MG63 (cell line): ENCODE data around the gene MOB3B. TPM values are rescaled to one million over a fixed set of nuclear protein-coding genes. Genes with fewer than 3 reads are reported as not detected.

Source experiments
- DNase-seq: peaks from one replicate; pipeline ENCODE4 v3.0.0-alpha.2; 2020
- H3K27me3 ChIP-seq: fragments of 250-450 bp; sonication (Bioruptor Pico); 2 replicates; pipeline ENCODE4 v1.5.1; 2020; ENCODE audit warnings: mild to moderate bottlenecking, moderate library complexity
- H3K36me3 ChIP-seq: fragments of 250-450 bp; sonication (Bioruptor Pico); 2 replicates; pipeline ENCODE4 v1.5.1; 2020; ENCODE audit warnings: mild to moderate bottlenecking, moderate library complexity
- H3K4me3 ChIP-seq: fragments of 250-450 bp; sonication (Bioruptor Pico); 2 replicates; pipeline ENCODE4 v1.5.1; 2020; ENCODE audit warnings: mild to moderate bottlenecking, moderate library complexity
- H3K9me3 ChIP-seq: fragments of 250-450 bp; sonication (Bioruptor Pico); 2 replicates; pipeline ENCODE4 v1.5.1; 2020; ENCODE audit warnings: mild to moderate bottlenecking, moderate library complexity
- total RNA-seq: library from RNA; depleted of rRNA; stranded (reverse); fragments of >200 nt; shearing (Covaris generic); gene quantifications from 2 replicates; pipeline ENCODE4 v1.2.3, GENCODE V29; 2014; ENCODE audit warnings: low replicate concordance

The MOB3B gene
- total RNA-seq, 1 experiment from 2014 or later: not detected

DNA sequence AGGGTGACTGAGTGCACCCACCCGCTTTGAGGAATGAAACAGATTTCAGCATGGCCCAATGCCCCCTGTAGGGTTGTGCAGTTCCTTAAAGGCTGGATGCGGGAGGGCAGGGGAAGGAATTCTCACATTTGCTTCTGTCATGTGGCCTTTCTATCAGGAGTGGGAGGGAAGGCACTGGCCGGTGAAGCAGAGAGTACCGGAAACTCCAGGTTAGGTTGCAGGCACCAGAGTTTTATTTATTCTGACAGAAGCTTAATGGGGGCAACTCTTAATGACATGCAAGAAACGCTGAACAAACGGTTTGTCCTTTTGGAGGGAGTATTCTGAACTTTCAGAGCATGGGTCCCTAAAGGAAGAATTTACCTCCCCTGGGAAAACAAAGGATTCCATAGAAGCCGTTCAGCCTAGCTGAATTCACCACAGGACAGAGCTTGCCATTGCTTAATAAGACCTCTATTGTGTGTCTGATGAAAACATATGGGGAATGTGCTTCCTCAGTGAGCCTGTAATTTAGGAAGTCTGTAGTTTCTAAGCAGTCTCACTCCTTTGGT is 188.6 kb downstream of the MOB3B start:
- H3K27me3 ChIP-seq: no peaks in the 10 kb centered on the region
- H3K36me3 ChIP-seq: no peaks in the 10 kb centered on the region
- no peak for DNase-seq
- no peaks in the 10 kb centered on the region for H3K9me3 ChIP-seq
- H3K4me3 ChIP-seq: no peak overlapping the region

DNA sequence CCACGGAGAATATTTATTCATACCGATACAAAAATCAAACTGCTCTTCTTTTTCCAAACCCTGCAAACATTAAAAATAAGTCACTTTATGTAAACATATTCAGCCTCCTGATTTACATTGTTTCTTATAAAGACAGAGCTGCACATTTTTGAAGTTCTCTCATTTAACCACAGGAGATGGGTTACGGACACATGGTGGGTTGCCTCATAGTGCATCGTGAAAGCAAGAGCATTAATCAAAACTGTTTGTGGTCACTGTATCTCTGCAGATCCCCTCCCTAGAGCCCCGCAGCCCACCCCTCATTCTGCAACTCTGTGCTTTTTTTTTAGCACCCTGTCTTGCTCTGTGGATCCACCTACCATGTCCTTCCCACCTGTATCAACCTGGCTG is 189.3 kb downstream of the MOB3B start:
- no peak for DNase-seq

DNA sequence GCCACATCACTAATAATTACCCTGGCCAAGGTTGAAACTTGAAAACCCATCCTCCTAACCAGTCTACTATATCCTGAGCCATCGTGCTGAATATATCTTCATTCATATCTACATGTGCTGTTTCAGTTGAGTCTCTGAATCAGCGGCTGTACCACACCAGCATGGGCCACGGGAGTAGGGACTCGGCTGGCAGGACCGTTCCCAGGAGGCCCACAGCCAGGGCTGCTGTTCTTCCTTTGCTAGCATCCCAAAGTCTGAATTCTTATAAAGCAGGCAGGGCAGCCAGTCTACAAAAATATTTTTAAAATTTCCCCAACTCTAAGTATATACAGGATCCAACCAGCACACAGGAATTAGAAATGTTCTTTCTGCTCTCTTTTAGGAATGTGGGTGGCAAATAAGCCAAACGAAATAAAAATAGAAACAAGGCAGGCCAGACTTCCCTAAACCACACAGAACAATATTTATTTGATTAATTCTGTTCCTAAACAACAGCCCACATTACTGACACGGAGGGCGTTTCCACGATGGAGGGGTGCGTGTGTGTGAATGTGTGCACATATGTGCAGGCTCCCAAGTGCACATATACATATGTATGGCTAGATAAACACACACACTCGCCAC is 189.8 kb downstream of the MOB3B start:
- Histone ChIP-seq H3K4me3 (no peak overlapping the region), H3K27me3 (no peaks in the 10 kb centered on the region), H3K36me3 (no peaks in the 10 kb centered on the region), H3K9me3 (no peaks in the 10 kb centered on the region)
- no peak for DNase-seq

More for the DNA sequence above, 189.3 kb downstream of the MOB3B start:
- Histone ChIP-seq H3K4me3 (no peak overlapping the region), H3K27me3 (no peaks in the 10 kb centered on the region), H3K36me3 (no peaks in the 10 kb centered on the region), H3K9me3 (no peaks in the 10 kb centered on the region)

DNA sequence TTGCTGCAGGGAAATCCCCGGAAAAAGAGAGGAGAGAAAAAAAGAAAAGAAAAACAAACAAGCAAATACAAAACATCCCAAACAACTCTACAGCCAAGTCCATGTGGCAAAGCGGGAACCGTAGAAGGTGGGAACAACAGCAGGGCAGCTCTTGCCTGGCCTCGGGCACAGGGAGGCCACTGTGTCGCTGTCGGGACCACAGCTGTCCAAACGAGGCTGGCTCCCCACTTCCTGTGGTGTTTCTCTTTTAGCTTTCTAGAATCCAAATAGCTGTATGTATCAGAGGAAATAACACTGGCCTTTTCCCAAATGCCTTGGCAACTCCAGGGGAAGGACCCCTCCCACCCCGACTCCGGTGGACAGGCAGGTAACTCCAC is 191.1 kb downstream of the MOB3B start:
- Histone ChIP-seq H3K36me3 (no peaks in the 10 kb centered on the region), H3K9me3 (no peaks in the 10 kb centered on the region), H3K27me3 (no peaks in the 10 kb centered on the region), H3K4me3 (no peak overlapping the region)
- no peak for DNase-seq

DNA sequence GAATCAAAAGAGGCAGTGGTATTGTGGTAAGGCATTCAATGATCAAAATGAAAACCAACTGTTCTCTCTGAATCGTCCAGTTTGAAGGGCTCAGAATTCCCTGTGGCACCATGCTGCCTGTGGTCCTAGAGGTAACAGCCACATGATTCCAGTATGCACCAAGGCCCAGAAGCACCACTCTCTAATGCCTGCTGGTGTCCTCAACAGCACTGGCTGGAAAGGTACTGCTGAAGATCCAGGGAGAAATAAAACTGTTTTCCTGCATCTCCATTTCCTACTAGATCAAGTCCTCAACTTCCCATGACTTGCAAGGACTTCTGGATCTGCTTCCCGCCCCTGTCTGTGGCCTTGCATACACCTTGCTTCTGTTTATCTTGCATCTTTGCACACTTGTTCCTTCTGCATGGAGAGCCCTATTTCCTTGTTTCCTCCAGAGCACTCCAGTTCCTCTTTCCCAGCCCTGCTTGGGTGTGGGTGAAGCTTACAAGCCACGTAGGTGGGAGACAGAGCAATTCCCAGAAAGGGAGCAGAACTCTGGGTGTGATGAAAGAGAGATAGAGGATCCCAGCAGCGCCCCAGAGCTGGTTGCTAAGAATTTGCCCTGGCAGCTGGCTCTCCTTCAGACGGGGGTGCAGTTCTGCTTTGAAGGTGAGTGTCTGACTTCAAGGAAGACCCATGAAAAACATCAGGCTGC is 191.6 kb downstream of the MOB3B start:
- no peak overlapping the region for H3K4me3 ChIP-seq
- H3K36me3 ChIP-seq: no peaks in the 10 kb centered on the region
- no peaks in the 10 kb centered on the region for H3K27me3 ChIP-seq
- H3K9me3 ChIP-seq: no peaks in the 10 kb centered on the region
- no peak for DNase-seq

DNA sequence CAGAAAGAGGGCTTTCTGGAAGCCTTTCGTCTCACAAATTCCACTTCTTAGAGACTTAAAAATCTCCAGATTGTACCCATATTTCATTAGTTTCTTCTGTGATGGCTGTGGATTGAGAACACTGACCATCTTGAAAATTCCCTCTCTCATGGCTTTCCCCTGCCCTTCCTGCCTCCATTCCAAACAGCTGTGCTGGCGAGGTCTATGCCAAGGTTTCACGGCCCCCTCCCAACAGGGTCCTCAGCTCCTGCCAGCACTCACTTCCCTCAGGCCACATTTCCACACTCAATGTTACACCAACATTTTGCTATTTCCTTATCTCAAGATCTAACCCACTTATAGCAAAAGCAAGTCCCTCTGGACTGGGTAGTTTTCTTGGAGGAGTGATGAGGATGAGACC is 192.4 kb downstream of the MOB3B start:
- Histone ChIP-seq H3K36me3 (no peaks in the 10 kb centered on the region), H3K27me3 (no peaks in the 10 kb centered on the region), H3K4me3 (no peak overlapping the region), H3K9me3 (no peaks in the 10 kb centered on the region)
- DNase-seq: no peak

DNA sequence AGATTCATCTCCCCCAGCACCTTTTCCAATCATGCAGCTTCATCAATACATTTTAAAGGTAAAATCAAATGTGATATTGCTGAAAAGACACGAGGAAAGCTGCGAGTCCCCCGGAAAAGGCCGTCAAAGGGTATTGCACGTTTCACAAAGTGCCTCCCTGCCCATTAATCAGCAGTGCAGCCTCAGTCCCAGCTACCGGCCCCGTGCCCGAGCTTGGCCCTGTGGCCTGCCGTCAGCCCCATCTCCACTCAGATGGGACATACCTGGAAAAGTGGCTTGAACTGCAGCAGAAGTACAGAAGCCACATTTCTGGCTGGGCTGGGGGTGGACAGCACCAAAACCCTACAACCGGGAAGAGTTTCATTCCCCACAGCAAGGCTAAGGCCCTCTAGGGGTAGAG is 192.8 kb downstream of the MOB3B start:
- H3K36me3 ChIP-seq: no peaks in the 10 kb centered on the region
- DNase-seq: no peak
- H3K9me3 ChIP-seq: no peaks in the 10 kb centered on the region
- H3K27me3 ChIP-seq: no peaks in the 10 kb centered on the region
- H3K4me3 ChIP-seq: no peak overlapping the region

DNA sequence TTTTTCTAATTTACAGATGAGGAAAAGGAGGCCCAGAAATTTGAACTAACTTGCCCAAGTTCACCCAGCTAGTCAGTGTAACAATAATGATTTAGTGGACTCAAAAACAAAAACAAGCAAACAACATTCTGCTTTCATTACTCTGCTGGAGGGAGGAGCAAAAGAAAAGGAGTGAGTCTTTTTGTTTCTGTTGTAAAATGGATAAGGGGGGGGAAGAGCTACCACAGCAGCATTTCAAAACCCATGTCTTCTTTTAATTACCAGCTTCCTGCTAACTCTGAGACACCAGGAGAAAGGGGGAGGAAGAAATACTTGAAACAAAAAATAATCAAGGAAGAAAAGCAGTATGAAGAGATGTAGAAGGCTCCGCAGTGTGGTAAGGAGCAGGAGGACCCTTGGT is 193.5 kb downstream of the MOB3B start:
- no peaks in the 10 kb centered on the region for H3K36me3 ChIP-seq
- no peaks in the 10 kb centered on the region for H3K9me3 ChIP-seq
- DNase-seq: no peak
- H3K27me3 ChIP-seq: no peaks in the 10 kb centered on the region
- H3K4me3 ChIP-seq: no peak overlapping the region

DNA sequence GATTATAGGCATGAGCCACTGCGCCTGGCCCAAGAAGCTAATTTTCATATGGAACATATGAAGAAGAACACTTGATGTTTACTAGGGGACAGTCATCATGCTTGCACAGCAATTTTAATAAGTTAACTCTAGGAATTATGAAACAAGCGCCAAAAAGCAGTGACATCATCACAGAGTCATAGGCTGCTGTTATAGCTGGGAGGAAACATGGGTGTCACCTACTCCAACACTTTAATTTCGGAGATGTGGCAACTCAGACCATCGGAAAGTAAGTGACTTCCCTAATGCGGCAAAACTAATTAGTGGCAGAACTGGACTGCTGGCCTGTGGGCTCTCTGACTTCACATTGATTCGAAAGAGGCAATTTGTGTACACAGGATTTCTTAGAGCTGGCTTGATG is 194.5 kb downstream of the MOB3B start:
- Histone ChIP-seq H3K4me3 (no peak overlapping the region), H3K27me3 (no peaks in the 10 kb centered on the region), H3K9me3 (no peaks in the 10 kb centered on the region), H3K36me3 (no peaks in the 10 kb centered on the region)
- DNase-seq: no peak

DNA sequence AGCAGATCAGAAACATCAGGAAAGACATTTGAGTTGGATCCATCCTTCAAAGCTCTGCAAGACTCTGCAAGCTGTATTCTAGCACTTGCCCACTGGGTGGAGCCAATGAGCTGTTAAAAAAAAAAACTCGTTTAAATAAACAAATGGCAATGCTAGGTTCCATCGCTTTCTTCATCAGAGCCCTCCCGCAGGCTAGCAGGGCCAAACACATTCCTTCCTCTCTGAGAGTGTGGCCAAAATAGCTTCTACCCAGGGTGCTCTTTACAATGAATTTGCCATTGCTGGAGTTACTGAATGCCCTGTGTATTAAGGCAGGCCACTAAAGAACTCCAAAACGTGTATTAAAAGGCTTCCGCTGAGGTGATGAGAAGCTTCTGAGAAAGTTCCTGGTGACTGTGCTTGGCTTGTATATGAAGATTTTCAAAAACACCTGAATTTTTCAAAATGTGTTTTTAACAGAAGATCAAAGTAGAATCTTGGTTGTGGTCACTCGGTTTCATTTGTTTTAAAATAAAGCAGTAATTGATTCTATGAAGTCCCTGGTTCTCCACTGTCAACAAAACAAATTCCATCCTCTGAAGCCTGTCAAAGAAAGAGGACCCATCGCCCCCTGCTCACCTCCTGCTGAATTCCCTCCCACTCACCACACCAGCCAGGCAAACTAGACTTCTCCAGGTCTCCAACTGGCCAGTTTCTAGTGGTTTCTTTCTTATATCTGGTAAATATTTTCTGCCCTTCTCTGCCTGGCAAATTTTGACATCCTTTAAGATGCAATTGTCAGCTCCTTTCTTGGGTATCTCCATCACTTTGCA is 196.2 kb downstream of the MOB3B start:
- H3K4me3 ChIP-seq: no peak overlapping the region
- H3K9me3 ChIP-seq: no peaks in the 10 kb centered on the region
- no peaks in the 10 kb centered on the region for H3K27me3 ChIP-seq
- no peaks in the 10 kb centered on the region for H3K36me3 ChIP-seq
- DNase-seq: peak; percentile 31

DNA sequence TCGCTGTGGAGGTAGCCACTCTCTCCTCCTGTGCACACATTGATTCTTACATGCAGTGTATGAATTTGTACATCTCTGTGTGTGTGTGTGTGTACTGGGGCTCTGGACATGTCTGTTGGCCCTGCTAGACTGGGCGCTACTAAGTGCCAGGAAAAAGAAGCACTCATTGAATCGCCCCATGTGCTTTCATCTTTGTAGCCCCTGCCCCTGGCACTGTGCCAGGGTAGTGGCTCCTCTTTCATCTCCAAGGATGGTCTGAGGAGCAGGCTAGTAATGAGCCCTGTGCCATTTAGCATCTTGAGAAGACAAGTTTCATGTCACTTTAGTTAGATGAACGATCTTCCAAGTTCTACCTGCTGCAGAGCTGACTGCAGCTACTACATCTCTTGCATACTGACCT is 198.2 kb downstream of the MOB3B start:
- Histone ChIP-seq H3K4me3 (no peak overlapping the region), H3K27me3 (no peaks in the 10 kb centered on the region), H3K9me3 (no peaks in the 10 kb centered on the region), H3K36me3 (no peaks in the 10 kb centered on the region)
- no peak for DNase-seq

DNA sequence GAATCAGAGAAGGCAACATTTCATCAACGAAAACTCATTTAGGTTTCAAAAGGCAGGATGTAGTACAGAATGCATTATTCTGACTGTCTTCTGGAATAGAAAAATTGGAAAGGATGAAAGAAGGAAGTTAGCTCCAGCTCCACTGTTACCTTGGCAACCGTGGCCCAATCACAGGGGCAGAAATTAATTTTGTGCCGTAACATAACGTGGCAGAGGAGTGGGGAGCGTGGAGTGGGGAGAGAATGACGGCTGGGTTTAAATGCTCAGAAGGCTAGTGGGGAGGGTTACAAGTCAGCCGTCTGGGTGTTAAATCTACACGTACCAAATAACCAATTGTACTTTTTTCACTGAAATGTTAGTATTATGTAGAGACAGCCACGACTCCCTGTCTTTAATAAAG is 200.3 kb downstream of the MOB3B start:
- no peak for DNase-seq
- Histone ChIP-seq H3K36me3 (no peaks in the 10 kb centered on the region), H3K27me3 (no peaks in the 10 kb centered on the region), H3K9me3 (no peaks in the 10 kb centered on the region), H3K4me3 (no peak overlapping the region)

DNA sequence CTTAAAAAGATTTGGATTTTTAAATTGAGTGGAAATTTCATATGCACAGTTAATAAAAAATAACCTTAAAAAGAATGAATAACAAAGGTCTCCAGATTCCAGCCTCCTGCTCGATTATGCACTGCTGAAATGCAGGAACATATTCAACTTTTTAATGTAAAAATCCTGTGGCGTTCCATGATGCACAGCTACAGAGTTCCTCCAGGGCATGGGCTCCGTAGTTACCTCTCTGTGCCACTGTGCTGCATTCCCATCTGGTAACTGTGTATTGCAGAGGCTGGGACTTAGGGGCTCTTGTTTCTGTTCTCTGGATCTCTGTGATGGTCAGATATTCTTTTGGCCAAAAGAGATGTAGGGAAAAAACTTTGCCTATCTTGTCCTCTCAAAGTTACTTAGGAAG is 201.1 kb downstream of the MOB3B start:
- no peaks in the 10 kb centered on the region for H3K9me3 ChIP-seq
- no peaks in the 10 kb centered on the region for H3K36me3 ChIP-seq
- H3K27me3 ChIP-seq: no peaks in the 10 kb centered on the region
- no peak for DNase-seq
- H3K4me3 ChIP-seq: no peak overlapping the region

DNA sequence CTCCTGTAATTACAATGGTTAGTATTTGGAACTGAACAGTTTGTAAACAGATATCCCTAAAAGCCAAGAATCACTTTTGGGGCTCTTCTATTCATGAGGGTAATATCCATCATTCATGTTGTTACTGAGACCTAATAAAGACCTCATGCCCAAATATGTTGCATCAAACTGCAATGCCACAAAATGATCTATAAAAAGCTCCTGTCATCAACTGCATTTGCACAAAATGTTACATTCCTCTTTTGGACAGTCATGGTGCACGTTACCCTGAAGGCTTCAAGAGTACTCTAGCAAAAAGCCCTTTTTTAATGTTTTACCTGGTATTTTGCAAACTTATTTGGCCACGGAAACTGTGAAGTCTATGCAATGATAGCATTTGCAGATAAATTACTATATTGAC is 218.4 kb downstream of the MOB3B start:
- Histone ChIP-seq H3K4me3 (no peak overlapping the region), H3K27me3 (no peaks in the 10 kb centered on the region), H3K36me3 (no peaks in the 10 kb centered on the region), H3K9me3 (no peaks in the 10 kb centered on the region)
- no peak for DNase-seq

DNA sequence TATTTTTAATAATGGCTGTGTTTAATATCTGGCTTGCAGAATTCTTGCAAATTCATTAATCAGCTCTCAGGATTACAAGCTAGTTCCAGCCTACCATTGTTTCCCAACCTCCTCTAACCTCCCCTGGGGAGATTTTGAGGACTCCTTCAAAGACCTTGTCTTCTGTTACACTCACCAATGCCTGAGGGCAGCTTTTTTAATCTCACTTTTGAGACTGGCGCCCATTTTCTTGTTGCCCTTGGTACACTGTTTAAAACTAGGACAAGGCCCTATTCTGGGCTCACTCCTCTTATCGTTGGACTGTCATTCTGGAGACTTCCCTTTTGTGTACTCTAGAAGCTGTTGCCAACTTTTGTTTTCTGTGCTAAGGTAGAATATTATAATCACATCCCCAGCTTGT is 219.0 kb downstream of the MOB3B start:
- Histone ChIP-seq H3K27me3 (no peaks in the 10 kb centered on the region), H3K36me3 (no peaks in the 10 kb centered on the region), H3K9me3 (no peaks in the 10 kb centered on the region), H3K4me3 (no peak overlapping the region)
- no peak for DNase-seq

DNA sequence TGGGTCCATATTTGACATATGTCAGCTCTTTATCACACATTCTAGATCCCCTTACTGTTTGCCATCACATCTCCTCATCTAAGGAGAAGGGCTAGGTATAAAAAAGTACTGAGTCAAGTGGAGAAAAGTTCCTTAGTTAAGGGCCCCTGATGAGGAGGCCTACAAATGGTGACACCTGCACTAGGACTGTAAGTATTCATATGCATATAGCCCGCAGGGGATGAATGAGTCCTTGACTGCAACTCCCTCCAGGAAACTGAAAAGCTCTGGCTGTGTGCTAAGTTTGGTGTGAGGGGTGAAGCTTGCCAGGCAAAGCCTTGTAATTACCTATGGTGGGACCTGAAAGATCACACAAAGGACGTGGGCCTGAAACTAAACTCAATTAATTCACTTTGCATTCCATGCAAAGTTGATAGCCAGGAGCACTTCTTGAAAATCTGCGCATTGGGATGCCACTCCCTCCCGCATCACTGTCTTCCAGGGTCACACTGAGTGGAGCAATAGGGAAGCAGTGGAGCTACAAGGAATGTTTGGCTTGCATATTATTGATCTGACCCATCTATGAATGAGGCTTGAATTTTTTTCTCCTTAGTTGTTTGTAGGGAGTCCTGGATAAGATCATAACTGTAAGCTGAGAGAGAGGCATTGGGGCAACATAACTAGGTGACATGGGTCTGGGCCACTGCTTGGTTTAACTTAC is 220.8 kb downstream of the MOB3B start:
- no peak overlapping the region for H3K4me3 ChIP-seq
- H3K9me3 ChIP-seq: no peaks in the 10 kb centered on the region
- H3K36me3 ChIP-seq: no peaks in the 10 kb centered on the region
- no peaks in the 10 kb centered on the region for H3K27me3 ChIP-seq
- DNase-seq: no peak

DNA sequence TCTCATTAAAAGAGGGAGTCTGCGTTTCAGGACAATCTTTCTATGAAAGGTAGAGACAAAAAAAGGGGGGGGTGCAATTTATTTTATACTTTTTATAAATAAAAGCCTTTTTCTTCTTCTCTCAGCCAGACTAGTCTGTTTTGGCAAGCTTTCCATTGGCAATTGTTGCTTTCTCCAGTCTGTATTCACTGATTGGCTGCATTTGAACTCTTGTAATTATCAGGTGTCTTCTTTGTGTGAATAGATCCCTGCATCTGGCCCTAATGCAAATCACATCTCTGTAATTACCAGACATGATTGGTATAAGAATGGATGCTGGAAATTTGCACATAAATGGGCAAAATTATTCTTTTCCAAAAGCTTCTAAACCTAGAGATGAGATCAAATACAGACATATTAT is 225.1 kb downstream of the MOB3B start:
- Histone ChIP-seq H3K27me3 (no peaks in the 10 kb centered on the region), H3K36me3 (no peaks in the 10 kb centered on the region), H3K9me3 (no peaks in the 10 kb centered on the region), H3K4me3 (no peak overlapping the region)
- DNase-seq: no peak
